Measurements from ENCODE around the gene CPT1A. TPM values are rescaled to one million over a fixed set of nuclear protein-coding genes. Genes with fewer than 3 reads are reported as not detected.

The CPT1A gene
- total RNA-seq, 1 experiment from 2014 or later = 21.8 TPM

- DNase-seq (ENCODE audit: low spot score) = no peak
These were observed 81.7 kb downstream of the CPT1A start for GRCh38 chr11:68759991-68760390.

GRCh38 chr11:68757711-68758110 is 84.0 kb downstream of the CPT1A start:
- DNase-seq (ENCODE audit: low spot score) = no peak

GRCh38 chr11:68756171-68756766 is 85.4 kb downstream of the CPT1A start:
- no peak for DNase-seq (ENCODE audit: low spot score)

GRCh38 chr11:68753300-68753699 is 88.4 kb downstream of the CPT1A start:
- no peak for DNase-seq (ENCODE audit: low spot score)

GRCh38 chr11:68751331-68751856 is 90.3 kb downstream of the CPT1A start, which contains the start of gene TESMIN:
TSS of gene TESMIN (minus strand) at chr11:68751520. CDS start at chr11:68750660, 860 bp downstream.
- peak; percentile 34 for DNase-seq (ENCODE audit: low spot score)

GRCh38 chr11:68751004-68751325 is 90.8 kb downstream of the CPT1A start:
- no peak for DNase-seq (ENCODE audit: low spot score)

- DNase-seq (ENCODE audit: low spot score) = no peak
These were observed 91.3 kb downstream of the CPT1A start for GRCh38 chr11:68750195-68751003.

- DNase-seq (ENCODE audit: low spot score) = no peak
These were observed 92.2 kb downstream of the CPT1A start for GRCh38 chr11:68749229-68750123.

- no peak for DNase-seq (ENCODE audit: low spot score)
These were observed 93.7 kb downstream of the CPT1A start for GRCh38 chr11:68748061-68748460.

- no peak for DNase-seq (ENCODE audit: low spot score)
These were observed 98.2 kb downstream of the CPT1A start for GRCh38 chr11:68743539-68743938.

- DNase-seq (ENCODE audit: low spot score) = no peak
These were observed 100.3 kb downstream of the CPT1A start for GRCh38 chr11:68741463-68741862.

GRCh38 chr11:68735646-68736045 is 106.1 kb downstream of the CPT1A start:
- DNase-seq (ENCODE audit: low spot score) = no peak

GRCh38 chr11:68735125-68735524 is 106.6 kb downstream of the CPT1A start:
- no peak for DNase-seq (ENCODE audit: low spot score)

GRCh38 chr11:68734111-68734510 is 107.6 kb downstream of the CPT1A start:
- DNase-seq (ENCODE audit: low spot score) = no peak

- no peak for DNase-seq (ENCODE audit: low spot score)
These were observed 113.9 kb downstream of the CPT1A start for GRCh38 chr11:68727783-68728182.

GRCh38 chr11:68724293-68724692 is 117.4 kb downstream of the CPT1A start:
- DNase-seq (ENCODE audit: low spot score) = no peak

- no peak for DNase-seq (ENCODE audit: low spot score)
These were observed 119.6 kb downstream of the CPT1A start for GRCh38 chr11:68722143-68722542.

- DNase-seq (ENCODE audit: low spot score) = no peak
These were observed 120.6 kb downstream of the CPT1A start for GRCh38 chr11:68721075-68721474.

GRCh38 chr11:68715456-68716122 is 126.1 kb downstream of the CPT1A start:
- DNase-seq (ENCODE audit: low spot score) = no peak

- DNase-seq (ENCODE audit: low spot score) = no peak
These were observed 127.5 kb downstream of the CPT1A start for GRCh38 chr11:68714060-68714856.

- no peak for DNase-seq (ENCODE audit: low spot score)
These were observed 130.6 kb downstream of the CPT1A start for GRCh38 chr11:68711114-68711513.
